ENCODE data around the gene FRAT1. TPM values are rescaled to one million over a fixed set of nuclear protein-coding genes. Genes with fewer than 3 reads are reported as not detected.

FRAT1 gene
- total and polyA plus RNA-seq, 11 donors = 1.1 to 5.2 (median 4.3) TPM

DNA sequence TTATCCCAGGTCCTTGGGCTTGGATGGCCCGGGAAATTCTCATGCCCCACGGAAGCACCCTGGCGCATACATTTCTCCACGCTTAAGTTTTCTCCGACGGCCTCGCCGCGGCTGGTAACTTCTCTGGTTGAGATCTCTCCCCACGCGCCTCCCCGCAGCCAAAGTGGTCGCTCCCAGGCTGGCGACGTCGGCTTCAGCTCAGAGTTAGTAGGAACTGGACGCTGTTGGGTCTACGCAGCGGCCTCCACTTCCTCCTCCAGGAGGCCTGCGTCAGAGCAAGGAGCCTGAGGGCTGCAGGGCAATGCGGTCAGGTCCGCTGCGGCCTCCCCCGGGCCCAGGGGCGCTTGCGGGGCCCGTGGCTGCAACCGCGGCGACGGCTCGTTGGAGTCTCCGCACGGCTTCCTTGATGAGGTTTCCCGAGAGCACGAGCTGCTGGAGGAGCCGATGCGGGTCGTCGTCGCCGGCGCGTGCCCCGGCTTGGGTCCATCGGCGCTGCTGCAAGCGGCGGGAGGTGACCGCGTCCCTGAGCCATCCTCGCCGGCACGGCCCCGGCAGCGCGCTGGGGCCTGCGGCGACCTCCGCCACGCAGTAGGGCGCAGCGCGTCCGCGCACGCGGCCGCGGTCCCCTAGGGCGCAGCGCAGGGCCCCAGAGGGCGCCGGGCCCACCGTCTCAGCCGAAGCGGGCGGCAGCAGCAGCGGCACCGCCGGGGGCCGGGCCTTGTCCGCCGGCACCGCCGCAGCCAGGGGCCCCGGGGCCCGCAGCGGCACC is 14.7 kb downstream of the FRAT1 start:
- intact Hi-C loops (cut with DNase I) = loop anchor here (1.0 to 5.0 kb wide), 8 partner anchors 13 to 56 kb away; partner anchors contain the start of genes ARHGAP19 (in 5 of the 10) and FRAT1 (in 4 of the 10)
- peak; percentile 41 to 81 (median 64) for DNase-seq
- Histone ChIP-seq H3K36me3 (peaks cover 0 to 13% (median 7%) of the 10 kb centered on the region in 9 donors), H3K4me3 (peak overlapping the region; percentile 67 to 100 (median 90)), H3K27ac (peak overlapping the region; percentile 88 to 99 (median 95)), H3K27me3 (no peaks in the 10 kb centered on the region), H3K4me1 (peaks cover 2 to 76% (median 38%) of the 10 kb centered on the region in 12 donors), H3K9me3 (no peaks in the 10 kb centered on the region)
- 0 to 1% (median 0%) methylated on average over 15 to 89 of the region's 89 CpGs for WGBS, 4 donors
- ATAC-seq = peak in 3 of 4 donors; percentile 19 to 36 (median 23)
- TF ChIP-seq, protein P1, sequence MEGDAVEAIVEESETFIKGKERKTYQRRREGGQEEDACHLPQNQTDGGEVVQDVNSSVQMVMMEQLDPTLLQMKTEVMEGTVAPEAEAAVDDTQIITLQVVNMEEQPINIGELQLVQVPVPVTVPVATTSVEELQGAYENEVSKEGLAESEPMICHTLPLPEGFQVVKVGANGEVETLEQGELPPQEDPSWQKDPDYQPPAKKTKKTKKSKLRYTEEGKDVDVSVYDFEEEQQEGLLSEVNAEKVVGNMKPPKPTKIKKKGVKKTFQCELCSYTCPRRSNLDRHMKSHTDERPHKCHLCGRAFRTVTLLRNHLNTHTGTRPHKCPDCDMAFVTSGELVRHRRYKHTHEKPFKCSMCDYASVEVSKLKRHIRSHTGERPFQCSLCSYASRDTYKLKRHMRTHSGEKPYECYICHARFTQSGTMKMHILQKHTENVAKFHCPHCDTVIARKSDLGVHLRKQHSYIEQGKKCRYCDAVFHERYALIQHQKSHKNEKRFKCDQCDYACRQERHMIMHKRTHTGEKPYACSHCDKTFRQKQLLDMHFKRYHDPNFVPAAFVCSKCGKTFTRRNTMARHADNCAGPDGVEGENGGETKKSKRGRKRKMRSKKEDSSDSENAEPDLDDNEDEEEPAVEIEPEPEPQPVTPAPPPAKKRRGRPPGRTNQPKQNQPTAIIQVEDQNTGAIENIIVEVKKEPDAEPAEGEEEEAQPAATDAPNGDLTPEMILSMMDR (IDR thresholded peaks at IDR 0.05) = no peak
- TF ChIP-seq POLR2A (IDR thresholded peaks at IDR 0.05) = no peak

DNA sequence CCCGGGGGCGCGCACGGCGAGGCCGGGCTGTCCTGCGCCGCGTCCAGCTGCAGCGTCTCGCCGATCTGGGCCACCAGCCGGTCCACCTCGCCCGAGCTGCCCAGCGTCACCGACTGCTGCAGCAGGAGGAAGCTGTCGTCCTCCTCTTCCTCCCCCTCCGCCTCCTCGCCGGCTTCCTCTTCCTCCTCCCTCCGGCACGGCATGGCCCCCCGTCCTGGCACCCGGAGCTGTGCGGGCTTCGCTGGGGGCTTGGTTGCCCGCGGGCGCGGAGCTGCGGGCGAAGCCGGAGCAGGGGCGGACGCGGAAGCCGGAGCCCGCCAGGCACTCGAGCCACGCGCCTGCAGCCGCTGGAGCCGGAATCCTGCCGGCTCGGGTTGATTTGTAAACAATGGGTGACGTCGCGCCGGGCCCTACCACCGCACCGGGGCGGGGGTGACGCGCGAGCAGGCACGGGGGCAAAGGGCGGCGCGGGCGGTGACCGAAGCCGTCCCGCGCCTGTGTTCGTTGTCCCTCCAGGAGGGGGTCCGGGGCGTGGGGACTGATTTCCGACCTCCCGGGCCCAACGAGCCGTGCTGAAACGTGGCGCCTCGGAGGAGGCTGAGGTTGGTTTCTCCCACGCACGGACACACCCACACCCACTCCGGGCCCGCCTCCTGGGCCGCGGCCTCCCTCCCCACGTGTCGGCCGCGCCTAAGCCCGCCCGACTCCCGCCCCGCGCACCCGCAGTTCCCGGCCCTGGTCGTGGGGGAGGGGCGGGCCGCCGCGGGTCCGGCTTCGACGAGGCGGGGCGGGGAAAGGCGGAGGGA is 15.5 kb downstream of the FRAT1 start, which contains the start of gene FRAT2:
Gene FRAT2 (minus strand): TSS at position 360 of the 806 bp plus-strand sequence. CDS start 157 bp downstream, at position 203.
- intact Hi-C loops (cut with DNase I) = loop anchor here in 9 of 10 donors (1.0 to 5.0 kb wide), 7 partner anchors 14 to 68 kb away; partner anchors contain the start of genes ARHGAP19 (in 5 of the 9) and RRP12 (in 1 of the 9)
- ATAC-seq (peak; percentile 94 to 97 (median 96)), DNase-seq (peak; percentile 93 to 96 (median 94))
- H3K27me3 ChIP-seq = no peaks in the 10 kb centered on the region
- no peaks in the 10 kb centered on the region for H3K9me3 ChIP-seq
- peak within 1 kb of the TSS; percentile 88 to 99 (median 95) for H3K27ac ChIP-seq
- peaks cover 0 to 6% (median 3%) of the 10 kb centered on the region in 9 donors for H3K36me3 ChIP-seq
- peaks cover 2 to 68% (median 38%) of the 10 kb centered on the region in 12 donors for H3K4me1 ChIP-seq
- 0 to 1% (median 1%) methylated on average over 33 to 103 of the region's 103 CpGs for WGBS, 4 donors
- peak within 1 kb of the TSS; percentile 67 to 100 (median 90) for H3K4me3 ChIP-seq
- TF ChIP-seq POLR2A (IDR thresholded peaks at IDR 0.05) = peak in 1 of 2 donors; percentile 83
- TF ChIP-seq, protein P1 (IDR thresholded peaks at IDR 0.05) = no peak

DNA sequence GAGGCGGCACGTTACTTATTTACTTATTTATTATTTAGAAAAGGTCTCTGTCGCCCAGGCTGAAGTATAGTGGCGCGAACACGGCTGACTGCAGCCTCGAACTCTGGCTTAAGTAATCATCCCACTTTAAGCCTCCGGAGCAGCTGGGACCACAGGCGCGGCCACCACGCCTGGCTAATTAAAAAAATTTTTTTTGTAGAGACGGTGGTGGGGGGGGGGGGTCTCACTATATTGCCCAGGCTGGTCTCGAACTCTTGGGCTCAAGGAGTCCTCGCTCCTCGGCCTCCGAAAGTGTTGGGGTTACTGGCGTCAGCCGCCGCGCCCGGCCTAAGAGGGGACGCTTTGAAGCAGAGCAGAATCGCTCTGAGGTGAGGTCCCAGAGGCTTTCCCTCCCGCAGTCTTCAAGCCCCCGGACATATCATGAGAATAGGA is 16.1 kb downstream of the FRAT1 start:
- Histone ChIP-seq H3K27ac (peak overlapping the region in 11 of 12 donors; percentile 88 to 99 (median 95)), H3K4me3 (peak overlapping the region; percentile 67 to 100 (median 90)), H3K27me3 (no peaks in the 10 kb centered on the region), H3K4me1 (peaks cover 2 to 63% (median 35%) of the 10 kb centered on the region in 12 donors), H3K9me3 (no peaks in the 10 kb centered on the region), H3K36me3 (peaks cover 0 to 6% (median 0%) of the 10 kb centered on the region in 9 donors)
- ATAC-seq (no peak), DNase-seq (peak in 1 of 5 donors; percentile 40)
- TF ChIP-seq, protein P1 (IDR thresholded peaks at IDR 0.05) = no peak
- no peak for TF ChIP-seq POLR2A (IDR thresholded peaks at IDR 0.05)
- intact Hi-C loops (cut with DNase I) = loop anchor here in 3 of 10 donors (2.0 to 5.0 kb wide), 3 partner anchors 53 to 67 kb away; partner anchors contain the start of gene RRP12 (in 1 of the 3)
- 2 to 7% (median 6%) methylated on average over 16 to 25 of the region's 25 CpGs for WGBS, 4 donors
